HepG2 (cell line): ENCODE results near the gene HDGFL2. TPM values are rescaled to one million over a fixed set of nuclear protein-coding genes. Genes with fewer than 3 reads are reported as not detected.

Source experiments
- ARNT ChIP-seq: fragments of 450-650 bp; IDR thresholded peaks from 2 replicates; pipeline ENCODE4 v1.6.1; 2017
- FOSL2 ChIP-seq: sonication (generic); formaldehyde crosslinking; IDR thresholded peaks from 2 replicates; pipeline ENCODE4 v1.4.0; 2020; ENCODE audit warnings: missing genetic modification reagents
- FOXK1 ChIP-seq: sonication (generic); formaldehyde crosslinking; IDR thresholded peaks from 2 replicates; pipeline ENCODE4 v1.4.0; 2020; ENCODE audit warnings: low read depth, missing genetic modification reagents, borderline replicate concordance
- HNF4A ChIP-seq: sonication (generic); formaldehyde crosslinking; IDR thresholded peaks from 2 replicates; pipeline ENCODE4 v1.4.0; 2020; ENCODE audit warnings: missing genetic modification reagents
- MATR3 ChIP-seq: sonication (generic); formaldehyde crosslinking; IDR thresholded peaks from 2 replicates; pipeline ENCODE4 v1.4.0; 2020; ENCODE audit warnings: missing genetic modification reagents
- RBM22 ChIP-seq: fragments of 200-400 bp; formaldehyde crosslinking; optimal IDR thresholded peaks from 2 replicates; pipeline ENCODE3; 2017; ENCODE audit warnings: mild to moderate bottlenecking, low read length, moderate library complexity
- RXRB ChIP-seq: IDR thresholded peaks from 2 replicates; pipeline ENCODE4 v1.6.1; 2016; ENCODE audit warnings: borderline replicate concordance, missing genetic modification reagents, missing compliant biosample characterization
- SOX5 ChIP-seq: IDR thresholded peaks from 2 replicates; pipeline ENCODE4 v1.6.1; 2016; ENCODE audit warnings: borderline replicate concordance
- ZC3H13 ChIP-seq: sonication (generic); formaldehyde crosslinking; IDR thresholded peaks from 2 replicates; pipeline ENCODE4 v1.8.1; 2023; ENCODE audit warnings: mild to moderate bottlenecking, missing genetic modification reagents, moderate library complexity
- ZFP36L2 ChIP-seq: sonication (generic); formaldehyde crosslinking; IDR thresholded peaks from 2 replicates; pipeline ENCODE4 v1.4.0; 2020; ENCODE audit warnings: missing genetic modification reagents
- ZKSCAN8 ChIP-seq: IDR thresholded peaks from 2 replicates; pipeline ENCODE4 v1.6.1; 2016; ENCODE audit warnings: borderline replicate concordance, missing genetic modification reagents, missing compliant biosample characterization
- ZNF3 ChIP-seq: IDR thresholded peaks from 2 replicates; pipeline ENCODE4 v1.7.0; 2017; ENCODE audit warnings: inconsistent platforms
- ZNF629 ChIP-seq: sonication (generic); formaldehyde crosslinking; conservative IDR thresholded peaks from 2 replicates; pipeline ENCODE4 v1.5.0; 2020; ENCODE audit warnings: missing genetic modification reagents
- ZNF737 ChIP-seq: sonication (generic); formaldehyde crosslinking; IDR thresholded peaks from 2 replicates; pipeline ENCODE4 v1.5.0; 2020; ENCODE audit warnings: missing genetic modification reagents, mild to moderate bottlenecking, borderline replicate concordance
- ZNF878 ChIP-seq: sonication (generic); formaldehyde crosslinking; IDR thresholded peaks from 2 replicates; pipeline ENCODE4 v1.8.1; 2023; ENCODE audit warnings: mild to moderate bottlenecking, missing genetic modification reagents, moderate library complexity
- ZSCAN20 ChIP-seq: sonication (generic); formaldehyde crosslinking; IDR thresholded peaks from 2 replicates; pipeline ENCODE4 v1.4.0; 2020; ENCODE audit warnings: missing genetic modification reagents, mild to moderate bottlenecking, borderline replicate concordance
- polyA plus RNA-seq, 8 experiments: library from polyadenylated mRNA; depleted of rRNA in 3 of 8; stranded (reverse) in 7 of 8; unstranded in 1 of 8; fragments of >200 nt; fragmentation: Illumina TruSeq in 4 of 8; extraction: Trizol in 4 of 8; gene quantifications; 2 replicates each; pipeline versions ENCODE4 v1.2.1 to v1.2.3, GENCODE V29; 2011 to 2016; ENCODE audit warnings: low read depth in 4 of 8, missing spikeins in 1 of 8, mixed read lengths in 1 of 8; ENCODE audit not compliant: insufficient read depth in 1 of 8
- total RNA-seq, 5 experiments: library from RNA; depleted of rRNA; stranded (reverse); fragments of >200 nt; fragmentation: Illumina TruSeq; extraction: Trizol; gene quantifications; 2 replicates each; pipeline ENCODE4 v1.2.3, GENCODE V29; 2016; ENCODE audit warnings: low read depth in 1 of 5
- TF ChIP-seq, protein P1 (sequence below): sonication (generic); formaldehyde crosslinking; IDR thresholded peaks from 2 replicates; pipeline ENCODE4 v1.4.0; 2020; ENCODE audit warnings: missing genetic modification reagents
- TF ChIP-seq, protein P2 (sequence below): sonication (generic); formaldehyde crosslinking; IDR thresholded peaks from 2 replicates; pipeline ENCODE4 v1.5.0; 2020; ENCODE audit warnings: missing genetic modification reagents
- TF ChIP-seq, protein P3 (sequence below): sonication (generic); formaldehyde crosslinking; IDR thresholded peaks from 2 replicates; pipeline ENCODE4 v1.4.0; 2020; ENCODE audit warnings: low read depth, mild to moderate bottlenecking, missing genetic modification reagents
- TF ChIP-seq, protein P4 (sequence below): sonication (generic); formaldehyde crosslinking; IDR thresholded peaks from 2 replicates; pipeline ENCODE4 v1.4.0; 2020; ENCODE audit warnings: missing genetic modification reagents, borderline replicate concordance
- TF ChIP-seq, protein P5 (sequence below), 2 experiments: sonication (generic) in 1 of 2; formaldehyde crosslinking in 1 of 2; IDR thresholded peaks; 2 replicates each; pipeline versions ENCODE4 v1.4.0 to v1.6.1; 2018 to 2020; ENCODE audit warnings: missing genetic modification reagents in 2 of 2, borderline replicate concordance in 1 of 2, low read depth in 1 of 2, mild to moderate bottlenecking in 1 of 2, missing biosample characterization in 1 of 2

The HDGFL2 gene
- total and polyA plus RNA-seq, 2 of the 13 experiments (the other 11 are each of a cell fraction or from before 2014, with no cell fraction given), result 20.0 to 51.1 TPM

DNA sequence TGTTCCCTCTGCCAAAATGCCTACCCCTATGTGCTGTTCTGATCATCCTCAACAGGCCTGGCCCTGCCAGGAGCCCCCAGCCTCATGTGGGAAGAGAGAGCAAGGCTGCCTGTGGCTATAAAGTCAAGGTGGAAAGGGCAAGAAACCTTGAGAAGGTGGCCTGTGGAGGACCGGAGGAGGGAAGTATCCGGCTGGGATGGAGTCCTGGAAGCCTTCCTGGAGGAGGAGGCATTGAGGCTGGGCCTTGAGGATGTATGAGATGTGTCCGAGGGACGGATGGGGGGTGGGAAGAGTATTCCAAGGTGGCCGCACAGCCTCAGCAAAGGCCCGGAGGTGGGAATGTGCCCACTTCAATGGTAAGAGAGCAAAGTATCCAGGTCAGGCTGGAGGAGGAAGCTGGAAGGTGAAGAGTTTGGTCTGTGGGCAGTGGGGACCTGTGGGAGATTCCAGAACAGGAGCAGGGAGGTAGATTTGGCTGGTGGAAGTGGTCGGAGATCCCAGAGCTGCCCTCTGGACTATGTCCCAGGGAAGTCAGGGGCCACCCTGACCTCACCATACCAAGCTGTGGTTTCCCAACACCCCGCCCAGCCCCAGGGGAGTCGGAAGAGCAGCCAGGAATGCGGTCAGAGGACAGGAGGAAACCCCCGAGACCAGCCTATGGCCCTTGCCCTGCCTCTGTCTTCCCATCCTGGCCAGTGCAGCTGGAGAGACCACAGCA is 49.2 kb downstream of the HDGFL2 start (continued):
- TF ChIP-seq ZNF878 (no peak), ZSCAN20 (CRISPR knock-in tag) (no peak), ZNF3 (CRISPR knock-in tag) (no peak), MATR3 (CRISPR knock-in tag) (no peak), HNF4A (peak; percentile 91), RXRB (peak; percentile 89), SOX5 (CRISPR knock-in tag) (peak; percentile 39; the same call in 1 of the 2 replicates), FOXK1 (CRISPR knock-in tag) (no peak), ZNF737 (CRISPR knock-in tag) (no peak), ARNT (no peak), ZKSCAN8 (CRISPR knock-in tag) (no peak), ZNF629 (CRISPR knock-in tag) (peak; percentile 98), FOSL2 (CRISPR knock-in tag) (peak; percentile 25; the same call in 1 of the 2 replicates), ZFP36L2 (CRISPR knock-in tag) (no peak), RBM22 (no peak), ZC3H13 (CRISPR knock-in tag) (no peak)
- TF ChIP-seq, protein P1, sequence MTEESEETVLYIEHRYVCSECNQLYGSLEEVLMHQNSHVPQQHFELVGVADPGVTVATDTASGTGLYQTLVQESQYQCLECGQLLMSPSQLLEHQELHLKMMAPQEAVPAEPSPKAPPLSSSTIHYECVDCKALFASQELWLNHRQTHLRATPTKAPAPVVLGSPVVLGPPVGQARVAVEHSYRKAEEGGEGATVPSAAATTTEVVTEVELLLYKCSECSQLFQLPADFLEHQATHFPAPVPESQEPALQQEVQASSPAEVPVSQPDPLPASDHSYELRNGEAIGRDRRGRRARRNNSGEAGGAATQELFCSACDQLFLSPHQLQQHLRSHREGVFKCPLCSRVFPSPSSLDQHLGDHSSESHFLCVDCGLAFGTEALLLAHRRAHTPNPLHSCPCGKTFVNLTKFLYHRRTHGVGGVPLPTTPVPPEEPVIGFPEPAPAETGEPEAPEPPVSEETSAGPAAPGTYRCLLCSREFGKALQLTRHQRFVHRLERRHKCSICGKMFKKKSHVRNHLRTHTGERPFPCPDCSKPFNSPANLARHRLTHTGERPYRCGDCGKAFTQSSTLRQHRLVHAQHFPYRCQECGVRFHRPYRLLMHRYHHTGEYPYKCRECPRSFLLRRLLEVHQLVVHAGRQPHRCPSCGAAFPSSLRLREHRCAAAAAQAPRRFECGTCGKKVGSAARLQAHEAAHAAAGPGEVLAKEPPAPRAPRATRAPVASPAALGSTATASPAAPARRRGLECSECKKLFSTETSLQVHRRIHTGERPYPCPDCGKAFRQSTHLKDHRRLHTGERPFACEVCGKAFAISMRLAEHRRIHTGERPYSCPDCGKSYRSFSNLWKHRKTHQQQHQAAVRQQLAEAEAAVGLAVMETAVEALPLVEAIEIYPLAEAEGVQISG (CRISPR knock-in tag), result peak; percentile 62
- TF ChIP-seq, protein P2, sequence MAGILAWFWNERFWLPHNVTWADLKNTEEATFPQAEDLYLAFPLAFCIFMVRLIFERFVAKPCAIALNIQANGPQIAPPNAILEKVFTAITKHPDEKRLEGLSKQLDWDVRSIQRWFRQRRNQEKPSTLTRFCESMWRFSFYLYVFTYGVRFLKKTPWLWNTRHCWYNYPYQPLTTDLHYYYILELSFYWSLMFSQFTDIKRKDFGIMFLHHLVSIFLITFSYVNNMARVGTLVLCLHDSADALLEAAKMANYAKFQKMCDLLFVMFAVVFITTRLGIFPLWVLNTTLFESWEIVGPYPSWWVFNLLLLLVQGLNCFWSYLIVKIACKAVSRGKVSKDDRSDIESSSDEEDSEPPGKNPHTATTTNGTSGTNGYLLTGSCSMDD, result no peak
- TF ChIP-seq, protein P3, sequence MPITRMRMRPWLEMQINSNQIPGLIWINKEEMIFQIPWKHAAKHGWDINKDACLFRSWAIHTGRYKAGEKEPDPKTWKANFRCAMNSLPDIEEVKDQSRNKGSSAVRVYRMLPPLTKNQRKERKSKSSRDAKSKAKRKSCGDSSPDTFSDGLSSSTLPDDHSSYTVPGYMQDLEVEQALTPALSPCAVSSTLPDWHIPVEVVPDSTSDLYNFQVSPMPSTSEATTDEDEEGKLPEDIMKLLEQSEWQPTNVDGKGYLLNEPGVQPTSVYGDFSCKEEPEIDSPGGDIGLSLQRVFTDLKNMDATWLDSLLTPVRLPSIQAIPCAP (CRISPR knock-in tag), result no peak
- TF ChIP-seq, protein P4, sequence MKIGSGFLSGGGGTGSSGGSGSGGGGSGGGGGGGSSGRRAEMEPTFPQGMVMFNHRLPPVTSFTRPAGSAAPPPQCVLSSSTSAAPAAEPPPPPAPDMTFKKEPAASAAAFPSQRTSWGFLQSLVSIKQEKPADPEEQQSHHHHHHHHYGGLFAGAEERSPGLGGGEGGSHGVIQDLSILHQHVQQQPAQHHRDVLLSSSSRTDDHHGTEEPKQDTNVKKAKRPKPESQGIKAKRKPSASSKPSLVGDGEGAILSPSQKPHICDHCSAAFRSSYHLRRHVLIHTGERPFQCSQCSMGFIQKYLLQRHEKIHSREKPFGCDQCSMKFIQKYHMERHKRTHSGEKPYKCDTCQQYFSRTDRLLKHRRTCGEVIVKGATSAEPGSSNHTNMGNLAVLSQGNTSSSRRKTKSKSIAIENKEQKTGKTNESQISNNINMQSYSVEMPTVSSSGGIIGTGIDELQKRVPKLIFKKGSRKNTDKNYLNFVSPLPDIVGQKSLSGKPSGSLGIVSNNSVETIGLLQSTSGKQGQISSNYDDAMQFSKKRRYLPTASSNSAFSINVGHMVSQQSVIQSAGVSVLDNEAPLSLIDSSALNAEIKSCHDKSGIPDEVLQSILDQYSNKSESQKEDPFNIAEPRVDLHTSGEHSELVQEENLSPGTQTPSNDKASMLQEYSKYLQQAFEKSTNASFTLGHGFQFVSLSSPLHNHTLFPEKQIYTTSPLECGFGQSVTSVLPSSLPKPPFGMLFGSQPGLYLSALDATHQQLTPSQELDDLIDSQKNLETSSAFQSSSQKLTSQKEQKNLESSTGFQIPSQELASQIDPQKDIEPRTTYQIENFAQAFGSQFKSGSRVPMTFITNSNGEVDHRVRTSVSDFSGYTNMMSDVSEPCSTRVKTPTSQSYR, result peak; percentile 66; the same call in 1 of the 2 replicates
- TF ChIP-seq, protein P5, sequence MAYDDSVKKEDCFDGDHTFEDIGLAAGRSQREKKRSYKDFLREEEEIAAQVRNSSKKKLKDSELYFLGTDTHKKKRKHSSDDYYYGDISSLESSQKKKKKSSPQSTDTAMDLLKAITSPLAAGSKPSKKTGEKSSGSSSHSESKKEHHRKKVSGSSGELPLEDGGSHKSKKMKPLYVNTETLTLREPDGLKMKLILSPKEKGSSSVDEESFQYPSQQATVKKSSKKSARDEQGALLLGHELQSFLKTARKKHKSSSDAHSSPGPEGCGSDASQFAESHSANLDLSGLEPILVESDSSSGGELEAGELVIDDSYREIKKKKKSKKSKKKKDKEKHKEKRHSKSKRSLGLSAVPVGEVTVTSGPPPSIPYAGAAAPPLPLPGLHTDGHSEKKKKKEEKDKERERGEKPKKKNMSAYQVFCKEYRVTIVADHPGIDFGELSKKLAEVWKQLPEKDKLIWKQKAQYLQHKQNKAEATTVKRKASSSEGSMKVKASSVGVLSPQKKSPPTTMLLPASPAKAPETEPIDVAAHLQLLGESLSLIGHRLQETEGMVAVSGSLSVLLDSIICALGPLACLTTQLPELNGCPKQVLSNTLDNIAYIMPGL (CRISPR knock-in tag; IDR thresholded peaks at IDR 0.05; ENCODE audit: borderline replicate concordance in 1 of 2, low read depth in 1 of 2), result 0 out of 4 replicates have a peak, but pooled peaks of 1 of the 2 experiments have one; percentile 26
